ENCODE data around the gene RNF26.

The RNF26 gene

DNA sequence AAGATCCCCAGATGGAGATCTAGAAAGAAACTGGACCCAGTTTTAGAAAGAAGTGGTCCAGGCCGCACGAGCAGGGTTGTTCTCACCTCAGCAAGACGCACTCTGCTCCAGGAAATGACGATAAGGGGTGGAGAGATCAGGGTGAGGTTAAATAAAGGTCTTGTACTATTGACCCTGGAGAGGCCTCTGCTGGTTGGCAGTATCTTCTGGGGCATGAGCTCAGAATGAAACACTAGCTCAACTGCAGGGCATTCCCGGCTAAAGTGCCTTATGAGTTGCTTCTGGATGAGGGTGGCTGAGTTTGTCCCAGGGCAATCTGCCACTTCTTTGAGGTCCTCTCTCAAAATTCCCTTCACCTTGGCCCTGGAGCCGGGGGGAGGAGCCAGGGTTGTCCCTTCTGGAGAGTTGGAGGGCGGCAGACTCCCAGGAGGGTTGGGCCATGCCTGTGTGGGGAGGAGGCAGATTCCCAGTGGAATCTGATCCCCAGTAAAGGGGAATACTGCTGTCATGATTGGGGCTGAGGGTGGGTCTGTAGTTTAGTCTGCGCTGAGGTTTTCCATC is 36.2 kb downstream of the RNF26 start:
- no peak for TF ChIP-seq ZFX (IDR thresholded peaks at IDR 0.05; ENCODE audit: borderline replicate concordance)
- TF ChIP-seq, protein P1, sequence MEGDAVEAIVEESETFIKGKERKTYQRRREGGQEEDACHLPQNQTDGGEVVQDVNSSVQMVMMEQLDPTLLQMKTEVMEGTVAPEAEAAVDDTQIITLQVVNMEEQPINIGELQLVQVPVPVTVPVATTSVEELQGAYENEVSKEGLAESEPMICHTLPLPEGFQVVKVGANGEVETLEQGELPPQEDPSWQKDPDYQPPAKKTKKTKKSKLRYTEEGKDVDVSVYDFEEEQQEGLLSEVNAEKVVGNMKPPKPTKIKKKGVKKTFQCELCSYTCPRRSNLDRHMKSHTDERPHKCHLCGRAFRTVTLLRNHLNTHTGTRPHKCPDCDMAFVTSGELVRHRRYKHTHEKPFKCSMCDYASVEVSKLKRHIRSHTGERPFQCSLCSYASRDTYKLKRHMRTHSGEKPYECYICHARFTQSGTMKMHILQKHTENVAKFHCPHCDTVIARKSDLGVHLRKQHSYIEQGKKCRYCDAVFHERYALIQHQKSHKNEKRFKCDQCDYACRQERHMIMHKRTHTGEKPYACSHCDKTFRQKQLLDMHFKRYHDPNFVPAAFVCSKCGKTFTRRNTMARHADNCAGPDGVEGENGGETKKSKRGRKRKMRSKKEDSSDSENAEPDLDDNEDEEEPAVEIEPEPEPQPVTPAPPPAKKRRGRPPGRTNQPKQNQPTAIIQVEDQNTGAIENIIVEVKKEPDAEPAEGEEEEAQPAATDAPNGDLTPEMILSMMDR (IDR thresholded peaks at IDR 0.05): no peak
- no peak overlapping the region for H3K27ac ChIP-seq

DNA sequence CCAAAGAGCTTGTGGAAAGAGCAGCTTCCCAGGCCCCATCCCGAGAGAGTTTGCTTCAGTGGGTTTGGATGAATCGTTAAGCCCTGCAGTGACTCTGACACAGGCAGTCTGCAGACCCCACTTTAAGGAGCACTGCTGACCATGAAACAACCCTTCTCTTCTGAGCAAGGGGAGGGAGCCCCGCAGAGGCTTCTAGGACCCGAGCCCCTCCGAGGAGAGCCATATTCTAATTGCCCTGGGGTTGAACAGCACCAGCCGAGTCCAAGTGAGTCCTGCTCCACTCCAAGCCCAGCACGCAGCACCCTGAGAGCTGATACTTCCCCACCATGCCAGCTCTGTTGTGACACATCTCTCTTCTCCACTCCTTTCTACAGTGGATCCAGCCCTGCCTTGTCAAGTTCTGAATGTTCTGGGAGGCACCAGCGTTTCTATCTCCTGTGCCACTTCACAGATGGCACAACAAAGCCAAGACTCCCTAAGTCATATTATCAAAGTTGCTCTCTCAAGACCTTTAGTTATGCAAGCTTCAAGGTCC is 36.8 kb downstream of the RNF26 start:
- TF ChIP-seq, protein P1 (IDR thresholded peaks at IDR 0.05): no peak
- TF ChIP-seq ZFX (IDR thresholded peaks at IDR 0.05; ENCODE audit: borderline replicate concordance): no peak
- H3K27ac ChIP-seq: no peak overlapping the region

DNA sequence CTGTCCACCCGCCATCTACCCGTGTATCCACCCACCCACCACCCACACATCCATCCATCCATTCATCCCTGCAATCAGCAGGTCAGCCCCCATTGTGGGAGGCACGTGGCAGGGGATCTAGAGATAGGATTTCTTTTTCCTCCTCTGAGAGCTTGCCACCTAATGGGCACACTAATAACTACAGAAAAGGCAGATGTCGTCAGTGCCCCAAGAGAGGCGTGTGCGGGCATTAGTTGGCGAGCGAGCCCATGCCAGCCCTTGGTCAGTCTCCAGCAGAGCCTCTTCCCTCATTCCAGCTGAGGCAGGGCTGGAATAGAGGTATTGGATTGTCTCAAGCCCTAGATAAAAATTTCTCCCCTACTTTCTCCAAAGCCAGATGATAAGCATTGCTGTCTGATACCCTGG is 37.5 kb downstream of the RNF26 start:
- no peak for TF ChIP-seq ZFX (IDR thresholded peaks at IDR 0.05; ENCODE audit: borderline replicate concordance)
- TF ChIP-seq, protein P1 (IDR thresholded peaks at IDR 0.05): peak; percentile 19; the same call in 1 of the 2 replicates
- H3K27ac ChIP-seq: no peak overlapping the region

GRCh38 chr11:119372260-119373058 is 38.1 kb downstream of the RNF26 start:
- H3K27ac ChIP-seq: no peak overlapping the region
- TF ChIP-seq, protein P1 (IDR thresholded peaks at IDR 0.05): no peak
- TF ChIP-seq ZFX (IDR thresholded peaks at IDR 0.05; ENCODE audit: borderline replicate concordance): no peak

DNA sequence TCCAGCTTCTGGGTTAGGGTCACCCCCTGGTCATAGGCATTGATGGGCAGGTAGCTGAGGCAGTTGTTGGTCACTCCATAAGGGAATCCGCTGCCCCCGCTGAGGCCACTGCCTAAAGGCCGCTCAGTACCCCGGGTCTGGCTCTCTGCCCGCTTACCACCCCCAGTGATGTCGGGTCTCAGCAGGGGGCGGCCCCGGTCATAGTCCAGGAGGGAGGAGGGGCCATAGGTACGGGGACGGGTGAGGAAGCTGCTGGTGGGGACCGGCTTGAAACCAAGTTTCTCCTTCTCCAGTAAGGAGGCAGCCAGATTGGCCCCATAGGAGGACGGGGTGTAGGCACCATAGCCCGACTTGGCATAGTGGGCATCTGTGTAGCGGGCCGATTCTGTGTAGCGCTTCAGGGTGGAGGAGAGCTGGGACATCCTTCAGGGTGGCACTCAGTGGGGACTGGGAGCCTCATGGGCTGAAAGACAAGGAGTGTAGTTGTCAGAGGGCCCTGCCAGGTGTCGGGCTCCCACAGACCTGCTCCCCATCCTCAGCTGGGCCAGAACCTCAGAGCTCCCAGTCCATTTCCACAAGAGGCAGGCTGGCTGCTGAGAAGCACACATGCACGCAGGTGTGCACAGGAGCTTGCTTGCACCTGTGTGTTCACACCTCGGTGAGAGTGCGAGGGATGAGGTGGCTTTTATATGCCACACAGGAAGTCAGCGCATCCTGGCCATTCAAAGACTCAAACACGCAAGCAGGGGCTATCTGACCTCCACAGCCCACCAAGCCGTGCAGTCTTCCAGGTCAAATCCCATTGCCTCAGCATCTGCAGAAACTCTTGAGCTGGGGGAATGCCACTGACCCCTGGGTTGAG is 39.0 kb downstream of the RNF26 start:
- TF ChIP-seq, protein P1 (IDR thresholded peaks at IDR 0.05): no peak
- no peak for TF ChIP-seq ZFX (IDR thresholded peaks at IDR 0.05; ENCODE audit: borderline replicate concordance)
- H3K27ac ChIP-seq: no peak overlapping the region

DNA sequence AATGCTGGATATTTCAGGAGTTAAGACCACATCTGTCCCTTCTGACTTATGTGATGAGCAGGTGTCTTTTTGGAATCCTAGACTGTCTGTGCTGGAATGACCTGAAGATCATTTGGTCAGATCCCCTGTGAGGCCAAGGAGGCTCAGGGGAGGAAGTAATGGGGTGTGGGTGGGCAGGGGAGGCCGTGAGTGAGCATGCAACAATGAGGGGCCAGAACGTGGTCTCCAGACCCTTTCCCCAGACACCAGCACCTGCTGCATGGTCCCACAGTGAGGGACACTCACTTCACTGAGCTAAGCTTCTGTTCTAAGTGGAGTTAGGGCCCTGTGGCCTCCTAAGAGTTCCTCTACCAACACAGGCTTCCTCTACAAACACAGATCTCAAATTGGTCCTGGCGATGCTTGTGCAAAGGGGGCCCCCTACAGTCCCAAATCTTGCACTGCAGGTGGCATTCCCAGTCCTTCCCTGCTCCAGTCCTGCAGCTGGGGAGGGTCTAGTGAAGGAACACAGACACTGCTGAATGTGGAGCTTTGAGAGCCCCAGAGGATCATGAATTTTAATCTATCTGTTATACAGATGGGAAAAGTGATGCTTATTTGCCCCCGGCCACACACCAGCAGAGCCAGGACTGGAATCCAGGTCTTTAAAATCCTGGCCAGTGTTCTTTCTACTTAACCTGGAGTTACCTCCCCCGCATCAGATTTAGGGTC is 39.7 kb downstream of the RNF26 start:
- TF ChIP-seq, protein P1 (IDR thresholded peaks at IDR 0.05): peak; percentile 89
- no peak for TF ChIP-seq ZFX (IDR thresholded peaks at IDR 0.05; ENCODE audit: borderline replicate concordance)
- no peak overlapping the region for H3K27ac ChIP-seq
